Neural cell (in vitro differentiated cells): ENCODE results near the gene CHMP4B. TPM values are rescaled to one million over a fixed set of nuclear protein-coding genes. Genes with fewer than 3 reads are reported as not detected.

Experiments used
- H2AFZ ChIP-seq: fragments of 200-600, 300-800 bp; sonication (generic), shearing (Covaris generic); 2 replicates; pipeline ENCODE4 v1.6.0; 2014; ENCODE audit warnings: low read depth, mild to moderate bottlenecking, antibody characterized with exemption, low read length, moderate library complexity
- H3F3A ChIP-seq: fragments of 200-600 bp; shearing (Covaris generic); 2 replicates; pipeline ENCODE4 v1.6.1; 2016; ENCODE audit warnings: mild to moderate bottlenecking, moderate library complexity, mixed read lengths, antibody characterized with exemption, low read length; ENCODE audit not compliant: insufficient read depth, poor library complexity, severe bottlenecking
- H3K27ac ChIP-seq: fragments of 200-600, 300-800 bp; sonication (generic), shearing (Covaris generic); 2 replicates; pipeline ENCODE4 v1.5.1; 2014; ENCODE audit warnings: mild to moderate bottlenecking, low read length, moderate library complexity
- H3K27me3 ChIP-seq: fragments of 300-800, 200-600 bp; sonication (generic), shearing (Covaris generic); 2 replicates; pipeline ENCODE4 v1.6.0; 2014; ENCODE audit warnings: mild to moderate bottlenecking, low read depth, low read length, moderate library complexity; ENCODE audit not compliant: insufficient read depth
- H3K36me3 ChIP-seq: fragments of 300-800, 200-600 bp; sonication (generic), shearing (Covaris generic); 2 replicates; pipeline ENCODE4 v1.5.1; 2014; ENCODE audit warnings: mild to moderate bottlenecking, antibody characterized with exemption, low read length, moderate library complexity; ENCODE audit not compliant: insufficient read depth
- H3K4me2 ChIP-seq: fragments of 300-800, 200-600 bp; sonication (generic), shearing (Covaris generic); 2 replicates; pipeline ENCODE4 v1.6.0; 2014; ENCODE audit warnings: mild to moderate bottlenecking, low read length
- H3K4me3 ChIP-seq: fragments of 300-800, 200-600 bp; sonication (generic), shearing (Covaris generic); 2 replicates; pipeline ENCODE4 v1.5.1; 2014; ENCODE audit warnings: mild to moderate bottlenecking, low read length, moderate library complexity
- H3K79me2 ChIP-seq: fragments of 200-600 bp; shearing (Covaris generic); replicated peaks from 2 replicates; pipeline ENCODE4 v1.6.0; 2014; ENCODE audit warnings: mild to moderate bottlenecking, low read length, moderate library complexity; ENCODE audit not compliant: insufficient read depth
- H3K9ac ChIP-seq: fragments of 300-800, 200-600 bp; sonication (generic), shearing (Covaris generic); 2 replicates; pipeline ENCODE4 v1.6.1; 2016; ENCODE audit warnings: mild to moderate bottlenecking, low read length, mixed read lengths
- H3K9me2 ChIP-seq: fragments of 200-600 bp; shearing (Covaris generic); 2 replicates; pipeline ENCODE4 v1.6.1; 2016; ENCODE audit warnings: mild to moderate bottlenecking, low read length, mixed read lengths; ENCODE audit not compliant: insufficient read depth
- H3K9me3 ChIP-seq: fragments of 200-600, 300-800 bp; sonication (generic), shearing (Covaris generic); 2 replicates; pipeline ENCODE4 v1.6.1; 2016; ENCODE audit warnings: mild to moderate bottlenecking, mixed run types, low read length, moderate library complexity, mixed read lengths
- H4K20me1 ChIP-seq: fragments of 200-600 bp; shearing (Covaris generic); 2 replicates; pipeline ENCODE4 v1.6.1; 2016; ENCODE audit warnings: mild to moderate bottlenecking, mixed run types; ENCODE audit not compliant: insufficient read depth
- EP300 ChIP-seq: fragments of 450-650 bp; conservative IDR thresholded peaks from 2 replicates; pipeline ENCODE4 v1.6.1; 2014; ENCODE audit warnings: antibody characterized with exemption, mild to moderate bottlenecking, moderate library complexity; ENCODE audit not compliant: poor library complexity, severe bottlenecking
- EZH2 ChIP-seq: fragments of 200-600, 300-800 bp; shearing (Covaris generic), sonication (generic); IDR thresholded peaks from 2 replicates; pipeline ENCODE4 v1.6.1; 2014; ENCODE audit warnings: antibody characterized with exemption, low read length, borderline replicate concordance, mild to moderate bottlenecking; ENCODE audit not compliant: insufficient read depth, poor library complexity, severe bottlenecking
- MXI1 ChIP-seq: fragments of 450-650 bp; conservative IDR thresholded peaks from 2 replicates; pipeline ENCODE4 v1.6.1; 2014; ENCODE audit warnings: antibody characterized with exemption, mild to moderate bottlenecking; ENCODE audit not compliant: poor library complexity, severe bottlenecking
- POLR2AphosphoS5 ChIP-seq: IDR thresholded peaks from 2 replicates; pipeline ENCODE4 v1.6.1; 2012
- RAD21 ChIP-seq: fragments of 450-650 bp; conservative IDR thresholded peaks from 2 replicates; pipeline ENCODE4 v1.6.1; 2014; ENCODE audit warnings: antibody characterized with exemption, mild to moderate bottlenecking, moderate library complexity
- REST ChIP-seq: IDR thresholded peaks from 2 replicates; pipeline ENCODE4 v1.6.1; 2012; ENCODE audit warnings: borderline replicate concordance
- SMC3 ChIP-seq: fragments of 450-650 bp; conservative IDR thresholded peaks from 2 replicates; pipeline ENCODE4 v1.6.1; 2014; ENCODE audit warnings: antibody characterized with exemption, mild to moderate bottlenecking, moderate library complexity; ENCODE audit not compliant: poor library complexity
- TAF1 ChIP-seq: IDR thresholded peaks from 2 replicates; pipeline ENCODE4 v1.6.1; 2012; ENCODE audit warnings: low read depth
- polyA plus RNA-seq: library from polyadenylated mRNA; depleted of rRNA; stranded (reverse); fragments of >200 nt; gene quantifications from 2 replicates; pipeline ENCODE4 v1.2.3, GENCODE V29; 2014
- TF ChIP-seq, protein P1 (sequence below): fragments of 450-650 bp; IDR thresholded peaks from 2 replicates; pipeline ENCODE4 v1.5.1; 2014; ENCODE audit warnings: antibody characterized with exemption, mild to moderate bottlenecking, moderate library complexity; ENCODE audit not compliant: poor library complexity, severe bottlenecking

The CHMP4B gene
- polyA plus RNA-seq, 1 donor from 2014 or later: 83.8 TPM

DNA sequence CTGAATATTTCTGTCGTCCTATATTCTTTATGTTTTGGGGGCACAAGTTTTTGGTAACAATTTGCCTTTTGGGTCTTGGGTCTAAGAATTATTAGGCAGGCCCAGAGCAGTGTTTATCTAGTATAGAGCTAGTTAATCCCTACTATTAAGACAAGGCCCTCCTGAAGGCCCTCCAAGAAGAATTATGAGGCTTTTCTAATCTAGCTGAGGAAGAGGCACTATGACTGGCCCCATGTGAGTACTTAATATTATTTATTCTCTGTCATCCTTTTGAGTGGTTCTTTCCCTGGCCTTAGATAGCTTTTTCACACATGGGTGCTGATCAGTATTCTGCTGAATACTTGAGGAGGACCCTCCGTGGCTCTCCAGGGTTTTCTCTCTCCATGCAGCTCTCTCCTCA is 25.1 kb downstream of the CHMP4B start:
- no peaks in the 10 kb centered on the region for H3K27me3 ChIP-seq
- no peaks in the 10 kb centered on the region for H3F3A ChIP-seq
- no peaks in the 10 kb centered on the region for H3K9me3 ChIP-seq
- no peak for TF ChIP-seq SMC3
- TF ChIP-seq EZH2: no peak
- no peak for TF ChIP-seq POLR2AphosphoS5
- no peak for TF ChIP-seq MXI1
- TF ChIP-seq REST: no peak
- TF ChIP-seq, protein P1, sequence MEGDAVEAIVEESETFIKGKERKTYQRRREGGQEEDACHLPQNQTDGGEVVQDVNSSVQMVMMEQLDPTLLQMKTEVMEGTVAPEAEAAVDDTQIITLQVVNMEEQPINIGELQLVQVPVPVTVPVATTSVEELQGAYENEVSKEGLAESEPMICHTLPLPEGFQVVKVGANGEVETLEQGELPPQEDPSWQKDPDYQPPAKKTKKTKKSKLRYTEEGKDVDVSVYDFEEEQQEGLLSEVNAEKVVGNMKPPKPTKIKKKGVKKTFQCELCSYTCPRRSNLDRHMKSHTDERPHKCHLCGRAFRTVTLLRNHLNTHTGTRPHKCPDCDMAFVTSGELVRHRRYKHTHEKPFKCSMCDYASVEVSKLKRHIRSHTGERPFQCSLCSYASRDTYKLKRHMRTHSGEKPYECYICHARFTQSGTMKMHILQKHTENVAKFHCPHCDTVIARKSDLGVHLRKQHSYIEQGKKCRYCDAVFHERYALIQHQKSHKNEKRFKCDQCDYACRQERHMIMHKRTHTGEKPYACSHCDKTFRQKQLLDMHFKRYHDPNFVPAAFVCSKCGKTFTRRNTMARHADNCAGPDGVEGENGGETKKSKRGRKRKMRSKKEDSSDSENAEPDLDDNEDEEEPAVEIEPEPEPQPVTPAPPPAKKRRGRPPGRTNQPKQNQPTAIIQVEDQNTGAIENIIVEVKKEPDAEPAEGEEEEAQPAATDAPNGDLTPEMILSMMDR: no peak
- no peak for TF ChIP-seq EP300
- TF ChIP-seq TAF1: no peak
- no peak for TF ChIP-seq RAD21
- H3K9ac ChIP-seq: no peak overlapping the region
- H3K9me2 ChIP-seq: no peaks in the 10 kb centered on the region
- H3K36me3 ChIP-seq: no peaks in the 10 kb centered on the region
- H4K20me1 ChIP-seq: no peaks in the 10 kb centered on the region
- H2AFZ ChIP-seq: no peak overlapping the region
- H3K4me3 ChIP-seq: no peak overlapping the region
- peaks cover 9% of the 10 kb centered on the region for H3K79me2 ChIP-seq
- no peak overlapping the region for H3K4me2 ChIP-seq
- H3K27ac ChIP-seq: no peak overlapping the region

DNA sequence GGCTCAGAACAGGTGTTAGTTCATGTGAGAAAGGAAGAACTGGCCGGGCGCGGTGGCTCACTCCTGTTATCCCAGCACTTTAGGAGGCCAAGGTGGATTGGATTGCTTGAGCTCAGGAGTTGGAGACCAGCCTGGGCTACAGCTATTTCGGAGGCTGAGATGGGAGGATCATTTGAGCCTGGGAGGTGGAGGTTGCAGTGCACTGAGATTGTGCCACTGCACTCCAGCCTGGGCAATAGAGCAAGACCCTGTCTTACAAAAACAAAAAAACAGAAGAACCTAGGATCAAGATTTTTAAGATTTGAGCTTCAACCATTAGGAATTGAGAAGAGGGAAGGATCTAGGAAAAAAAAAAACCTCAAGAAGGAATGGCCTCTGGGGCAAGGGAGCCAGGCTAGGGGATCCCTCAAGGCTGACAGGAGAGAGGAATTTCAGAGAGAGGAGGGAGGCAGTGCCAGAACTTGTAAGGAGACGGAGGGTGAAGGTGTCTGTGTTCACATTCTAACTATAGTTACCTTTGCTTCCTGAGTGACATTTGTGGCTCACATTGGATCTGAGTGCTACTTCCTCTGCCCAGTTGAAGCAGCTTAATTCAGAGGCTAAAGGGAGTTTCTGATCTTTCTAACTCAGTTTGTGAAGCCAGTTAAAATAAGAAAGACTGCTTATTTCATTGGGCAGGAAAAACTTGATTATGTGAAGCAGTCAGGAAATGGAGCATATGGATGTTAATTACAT is 26.1 kb downstream of the CHMP4B start:
- H3K36me3 ChIP-seq: no peaks in the 10 kb centered on the region
- no peaks in the 10 kb centered on the region for H3K9me3 ChIP-seq
- H3K9ac ChIP-seq: no peak overlapping the region
- no peak overlapping the region for H3K4me3 ChIP-seq
- no peaks in the 10 kb centered on the region for H3K9me2 ChIP-seq
- H3K27ac ChIP-seq: no peak overlapping the region
- H2AFZ ChIP-seq: no peak overlapping the region
- no peaks in the 10 kb centered on the region for H3K27me3 ChIP-seq
- peaks cover 14% of the 10 kb centered on the region for H3K79me2 ChIP-seq
- no peaks in the 10 kb centered on the region for H3F3A ChIP-seq
- H4K20me1 ChIP-seq: no peaks in the 10 kb centered on the region
- no peak for TF ChIP-seq EP300
- no peak for TF ChIP-seq EZH2
- no peak overlapping the region for H3K4me2 ChIP-seq
